RWPE2 (cell line): ENCODE measurements around the gene ALAD.
"Not testable (repeated sequence)": the region's sequence is repeated elsewhere in the genome, so short reads cannot be mapped to it uniquely, and the experiment has no call there.

Source experiments
- ATAC-seq: fragments of 200-7000 bp; cut with Tn5 transposase; 3 replicates; pipeline ENCODE4 v1.9.1; 2021; ENCODE audit warnings: low read depth
- DNase-seq: peaks from one replicate; pipeline ENCODE4 v3.0.0-alpha.2; 2020; ENCODE audit warnings: low spot score
- H3K27ac ChIP-seq: fragments of 450-650 bp; 2 replicates; pipeline ENCODE4 v1.5.1; 2017; ENCODE audit warnings: mild to moderate bottlenecking; ENCODE audit not compliant: poor library complexity, severe bottlenecking
- H3K27me3 ChIP-seq: fragments of 250-450 bp; sonication (Bioruptor Pico); 2 replicates; pipeline ENCODE4 v1.5.1; 2021; ENCODE audit warnings: mild to moderate bottlenecking, moderate library complexity; ENCODE audit not compliant: insufficient read depth, poor library complexity, severe bottlenecking
- H3K36me3 ChIP-seq: fragments of 250-450 bp; sonication (Bioruptor Pico); 2 replicates; pipeline ENCODE4 v1.5.1; 2020; ENCODE audit warnings: low read depth, mild to moderate bottlenecking, moderate library complexity
- H3K4me1 ChIP-seq: fragments of 250-450 bp; sonication (Bioruptor Pico); 2 replicates; pipeline ENCODE4 v1.5.1; 2021; ENCODE audit warnings: mild to moderate bottlenecking, moderate library complexity; ENCODE audit not compliant: insufficient read depth, poor library complexity, severe bottlenecking
- H3K4me3 ChIP-seq: fragments of 250-450 bp; sonication (Bioruptor Pico); 2 replicates; pipeline ENCODE4 v1.5.1; 2021; ENCODE audit warnings: mild to moderate bottlenecking, moderate library complexity; ENCODE audit not compliant: severe bottlenecking
- H3K9me3 ChIP-seq: fragments of 250-450 bp; sonication (Bioruptor Pico); 2 replicates; pipeline ENCODE4 v1.5.1; 2021; ENCODE audit warnings: mild to moderate bottlenecking, moderate library complexity; ENCODE audit not compliant: severe bottlenecking
- TF ChIP-seq, protein P1 (sequence below): fragments of 450-650 bp; IDR thresholded peaks from one replicate; pipeline ENCODE4 v1.5.1; 2017; ENCODE audit warnings: mild to moderate bottlenecking, moderate library complexity; ENCODE audit not compliant: poor library complexity, severe bottlenecking

The ALAD gene

DNA sequence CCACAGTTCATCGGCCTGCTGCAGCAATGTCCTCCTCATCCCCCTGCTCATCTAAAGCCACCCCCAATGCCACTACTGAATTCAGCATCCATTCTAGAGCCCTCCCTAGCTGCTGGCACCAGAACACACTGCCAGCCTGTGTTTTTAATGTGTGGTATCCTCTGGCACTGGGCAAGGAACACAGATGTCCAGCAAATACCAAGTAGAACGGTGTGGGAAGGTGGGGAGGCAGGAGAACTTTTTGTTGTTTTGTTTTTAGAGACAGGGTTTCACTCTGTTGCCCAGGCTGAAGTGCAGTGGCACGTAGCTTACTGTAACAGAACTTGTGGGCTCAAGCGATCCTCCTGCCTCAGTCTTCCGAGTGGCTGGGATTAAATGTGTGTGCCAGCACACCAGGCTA is 29.0 kb downstream of the ALAD start:
- Histone ChIP-seq H3K27ac (no peak overlapping the region), H3K36me3 (no peaks in the 10 kb centered on the region), H3K9me3 (no peaks in the 10 kb centered on the region), H3K27me3 (no peaks in the 10 kb centered on the region), H3K4me1 (no peaks in the 10 kb centered on the region), H3K4me3 (no peak overlapping the region)
- ATAC-seq (no peak), DNase-seq (no peak)
- TF ChIP-seq, protein P1, sequence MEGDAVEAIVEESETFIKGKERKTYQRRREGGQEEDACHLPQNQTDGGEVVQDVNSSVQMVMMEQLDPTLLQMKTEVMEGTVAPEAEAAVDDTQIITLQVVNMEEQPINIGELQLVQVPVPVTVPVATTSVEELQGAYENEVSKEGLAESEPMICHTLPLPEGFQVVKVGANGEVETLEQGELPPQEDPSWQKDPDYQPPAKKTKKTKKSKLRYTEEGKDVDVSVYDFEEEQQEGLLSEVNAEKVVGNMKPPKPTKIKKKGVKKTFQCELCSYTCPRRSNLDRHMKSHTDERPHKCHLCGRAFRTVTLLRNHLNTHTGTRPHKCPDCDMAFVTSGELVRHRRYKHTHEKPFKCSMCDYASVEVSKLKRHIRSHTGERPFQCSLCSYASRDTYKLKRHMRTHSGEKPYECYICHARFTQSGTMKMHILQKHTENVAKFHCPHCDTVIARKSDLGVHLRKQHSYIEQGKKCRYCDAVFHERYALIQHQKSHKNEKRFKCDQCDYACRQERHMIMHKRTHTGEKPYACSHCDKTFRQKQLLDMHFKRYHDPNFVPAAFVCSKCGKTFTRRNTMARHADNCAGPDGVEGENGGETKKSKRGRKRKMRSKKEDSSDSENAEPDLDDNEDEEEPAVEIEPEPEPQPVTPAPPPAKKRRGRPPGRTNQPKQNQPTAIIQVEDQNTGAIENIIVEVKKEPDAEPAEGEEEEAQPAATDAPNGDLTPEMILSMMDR: no peak

DNA sequence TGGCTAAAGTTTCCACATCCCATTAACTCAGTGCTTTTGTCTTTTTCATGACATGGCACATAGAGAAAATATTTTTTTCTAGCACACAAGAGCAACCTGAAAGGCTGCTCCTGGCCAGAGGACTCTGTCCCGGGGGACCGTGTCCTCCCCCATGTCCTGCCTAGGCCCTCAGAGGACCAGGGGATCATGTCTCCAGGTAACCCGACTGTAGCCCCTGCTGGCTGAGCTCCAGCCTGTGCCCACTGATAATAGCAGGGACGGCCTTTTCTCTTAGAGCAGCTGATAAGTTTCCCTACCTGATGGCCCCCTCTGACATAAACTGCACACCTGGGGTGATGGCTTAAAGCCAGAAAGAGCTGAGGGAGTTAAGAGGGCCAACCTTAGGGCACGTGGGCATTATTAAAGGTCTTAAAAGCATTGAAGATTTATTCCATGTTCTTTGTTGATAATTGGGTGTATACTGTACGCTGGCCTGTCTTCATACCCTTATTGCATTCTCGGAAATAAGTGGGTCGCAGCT is 30.2 kb downstream of the ALAD start:
- H3K9me3 ChIP-seq: no peaks in the 10 kb centered on the region
- ATAC-seq (no peak), DNase-seq (no peak)
- H3K4me1 ChIP-seq: no peaks in the 10 kb centered on the region
- H3K36me3 ChIP-seq: no peaks in the 10 kb centered on the region
- no peaks in the 10 kb centered on the region for H3K27me3 ChIP-seq
- H3K27ac ChIP-seq: no peak overlapping the region
- H3K4me3 ChIP-seq: no peak overlapping the region
- TF ChIP-seq, protein P1: no peak

DNA sequence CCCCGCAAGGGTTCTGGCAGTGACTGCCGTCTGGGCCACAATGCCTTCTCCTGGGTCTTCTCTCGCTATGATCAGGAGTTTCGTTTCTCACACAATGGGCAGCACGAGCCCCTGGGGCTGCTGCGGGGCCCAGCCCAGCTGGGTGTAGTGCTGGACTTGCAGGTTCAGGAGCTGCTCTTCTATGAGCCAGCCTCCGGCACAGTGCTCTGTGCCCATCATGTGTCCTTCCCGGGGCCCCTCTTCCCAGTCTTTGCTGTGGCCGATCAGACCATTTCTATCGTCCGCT is 31.3 kb downstream of the ALAD start:
- H3K27ac ChIP-seq: no peak overlapping the region
- no peaks in the 10 kb centered on the region for H3K9me3 ChIP-seq
- no peaks in the 10 kb centered on the region for H3K4me1 ChIP-seq
- H3K36me3 ChIP-seq: no peaks in the 10 kb centered on the region
- H3K4me3 ChIP-seq: no peak overlapping the region
- H3K27me3 ChIP-seq: no peaks in the 10 kb centered on the region
- ATAC-seq (no peak), DNase-seq (no peak)
- TF ChIP-seq, protein P1: no peak

DNA sequence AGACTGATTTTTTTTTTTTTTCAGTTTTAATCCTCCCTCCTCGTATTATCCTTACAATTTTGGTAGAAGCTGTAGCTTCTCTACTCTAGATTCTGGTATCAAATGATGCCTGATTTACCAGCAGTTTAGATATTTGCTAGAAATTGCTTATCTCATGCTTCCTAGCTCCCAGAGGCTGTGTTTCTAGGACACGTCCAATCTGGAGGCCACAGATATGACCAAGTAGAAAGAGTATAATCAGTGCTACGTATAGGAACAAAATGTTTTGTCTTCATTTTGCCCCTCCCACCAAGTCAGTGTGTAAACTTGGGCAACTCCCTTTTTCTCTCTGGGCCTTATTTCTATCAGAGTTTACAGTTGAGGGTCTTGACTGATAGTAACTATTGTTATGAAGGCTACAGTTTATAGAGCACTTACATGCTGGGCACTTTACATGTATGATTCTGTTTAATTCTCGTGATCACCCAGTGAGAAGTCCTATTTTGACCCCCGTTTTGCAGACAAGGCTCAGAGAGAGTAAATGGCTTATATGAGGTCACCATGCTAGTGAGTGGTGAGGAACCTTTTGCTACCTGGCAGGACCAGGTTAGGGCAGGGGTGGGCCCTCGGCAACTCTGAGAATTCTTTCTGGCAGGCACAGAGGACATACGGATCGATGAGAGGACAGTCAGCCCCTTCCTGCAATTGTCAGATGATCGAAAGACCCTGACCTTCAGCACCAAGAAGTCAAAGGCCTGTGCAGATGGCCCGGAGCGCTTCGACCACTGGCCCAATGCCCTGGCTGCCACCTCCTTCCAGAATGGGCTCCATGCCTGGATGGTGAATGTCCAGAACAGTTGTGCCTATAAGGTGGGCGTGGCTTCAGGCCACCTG is 31.9 kb downstream of the ALAD start:
- TF ChIP-seq, protein P1: no peak
- Histone ChIP-seq H3K36me3 (no peaks in the 10 kb centered on the region), H3K27me3 (no peaks in the 10 kb centered on the region), H3K9me3 (no peaks in the 10 kb centered on the region), H3K4me3 (no peak overlapping the region), H3K27ac (no peak overlapping the region), H3K4me1 (no peaks in the 10 kb centered on the region)
- no peak for ATAC-seq
- DNase-seq: no peak

DNA sequence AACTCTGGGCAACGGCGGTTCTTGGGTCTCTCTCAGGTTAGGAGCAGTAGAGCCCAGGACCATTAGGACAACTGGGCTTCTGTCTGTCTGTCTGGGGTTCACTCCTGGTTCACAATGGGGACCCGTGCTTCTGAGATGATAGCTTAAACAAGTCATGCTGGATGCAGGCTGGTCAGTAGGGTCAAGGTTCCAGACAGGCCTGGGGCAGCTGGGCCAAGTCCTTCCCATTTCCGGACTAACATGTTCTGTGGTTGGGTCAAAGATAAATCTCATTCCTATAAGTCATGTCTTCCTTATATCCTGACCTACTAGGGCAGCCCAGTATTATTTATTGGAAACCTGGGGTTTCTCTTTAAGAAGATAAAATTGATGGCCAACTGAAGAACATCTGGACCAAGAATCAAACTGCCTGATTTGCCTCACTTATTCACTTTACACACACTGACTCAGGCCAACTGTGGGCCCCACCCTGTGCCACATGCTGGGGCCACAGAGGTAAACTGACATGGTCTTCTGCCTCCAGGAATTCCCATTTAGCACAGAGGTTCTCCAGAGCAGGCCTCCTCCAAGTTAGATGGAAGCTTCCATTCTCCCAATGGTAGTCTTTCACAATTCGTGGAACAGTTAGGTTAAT is 32.6 kb downstream of the ALAD start:
- no peaks in the 10 kb centered on the region for H3K9me3 ChIP-seq
- H3K4me1 ChIP-seq: no peaks in the 10 kb centered on the region
- H3K36me3 ChIP-seq: no peaks in the 10 kb centered on the region
- H3K27me3 ChIP-seq: no peaks in the 10 kb centered on the region
- H3K4me3 ChIP-seq: no peak overlapping the region
- H3K27ac ChIP-seq: no peak overlapping the region
- no peak for DNase-seq
- no peak for ATAC-seq
- TF ChIP-seq, protein P1: no peak

DNA sequence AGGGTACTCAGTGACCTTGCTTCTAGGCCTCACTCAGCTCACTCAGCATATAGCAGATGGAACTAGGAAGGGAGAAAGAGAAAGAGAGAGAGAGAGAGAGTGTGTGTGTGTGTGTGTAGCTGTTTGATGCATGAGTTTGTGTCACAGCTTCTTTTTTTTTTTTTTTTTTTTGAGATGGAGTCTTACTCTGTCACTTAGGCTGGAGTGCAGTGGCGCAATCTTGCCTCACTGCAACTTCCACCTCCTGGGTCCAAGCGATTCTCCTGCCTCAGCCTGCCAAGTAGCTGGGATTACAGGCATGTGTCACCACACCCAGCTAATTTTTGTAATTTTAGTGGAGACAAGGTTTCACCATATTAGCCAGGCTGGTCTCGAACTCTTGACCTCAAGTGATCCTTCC is 35.4 kb downstream of the ALAD start:
- H3K36me3 ChIP-seq, ATAC-seq, H3K4me1 ChIP-seq, H3K27me3 ChIP-seq, H3K9me3 ChIP-seq, H3K4me3 ChIP-seq, H3K27ac ChIP-seq, DNase-seq: not testable (repeated sequence)
